ENCODE data around the gene FMN1.

Gene FMN1

DNA sequence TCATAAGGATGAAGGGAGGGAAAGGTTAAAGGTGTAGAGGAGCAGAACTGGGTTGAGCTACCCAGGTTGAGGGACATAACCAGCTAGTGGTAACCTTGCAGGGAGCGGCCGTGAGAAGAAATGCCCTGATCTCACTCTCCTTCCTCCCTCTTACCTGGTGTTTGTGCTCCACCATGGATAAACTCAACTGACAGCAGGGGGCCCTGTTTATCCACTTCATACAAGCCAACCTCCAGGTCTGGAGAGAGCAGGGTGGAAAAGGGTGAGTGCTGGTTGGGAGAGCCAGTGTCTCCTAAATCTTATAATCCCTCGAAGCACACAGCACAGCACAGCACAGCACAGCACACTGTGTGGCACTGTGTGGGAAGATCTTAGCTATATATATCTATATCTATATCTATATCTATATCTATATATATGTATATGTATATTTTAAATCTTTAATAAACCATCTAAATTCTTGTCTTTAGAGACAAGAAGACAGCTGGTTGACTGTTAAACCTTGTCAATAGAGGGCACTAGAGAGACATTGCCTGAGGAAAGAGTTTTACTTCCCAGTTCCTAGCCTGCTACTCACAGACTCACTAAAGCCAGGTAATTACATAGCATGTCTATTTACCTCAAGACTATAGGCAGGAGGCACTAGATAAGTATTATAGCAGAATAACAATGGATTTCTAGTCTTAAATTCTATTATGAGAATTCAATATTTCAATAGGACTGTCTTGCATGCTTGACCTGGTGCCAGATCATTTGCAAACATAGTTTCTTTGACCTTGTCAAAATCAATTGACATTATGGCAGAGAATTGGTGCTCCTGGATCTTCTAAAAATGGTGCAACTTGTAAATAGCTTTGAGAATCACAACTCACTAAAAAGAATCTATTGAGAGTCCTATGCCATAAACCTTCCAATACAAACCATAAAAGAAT, 21.7 kb upstream of the FMN1 start:
- Histone ChIP-seq H3K9me3 (no peaks in the 10 kb centered on the region), H3K4me3 (ENCODE audit: low read depth in 1 of 2, low read length in 1 of 2) (no peak overlapping the region), H3K27ac (no peak overlapping the region), H3K27me3 (no peaks in the 10 kb centered on the region), H3K36me3 (no peaks in the 10 kb centered on the region), H3K4me1 (ENCODE audit: control insufficient read depth in 1 of 2, insufficient read depth in 1 of 2, low read depth in 1 of 2, low read length in 1 of 2) (no peaks in the 10 kb centered on the region)
- TF ChIP-seq, protein P1, sequence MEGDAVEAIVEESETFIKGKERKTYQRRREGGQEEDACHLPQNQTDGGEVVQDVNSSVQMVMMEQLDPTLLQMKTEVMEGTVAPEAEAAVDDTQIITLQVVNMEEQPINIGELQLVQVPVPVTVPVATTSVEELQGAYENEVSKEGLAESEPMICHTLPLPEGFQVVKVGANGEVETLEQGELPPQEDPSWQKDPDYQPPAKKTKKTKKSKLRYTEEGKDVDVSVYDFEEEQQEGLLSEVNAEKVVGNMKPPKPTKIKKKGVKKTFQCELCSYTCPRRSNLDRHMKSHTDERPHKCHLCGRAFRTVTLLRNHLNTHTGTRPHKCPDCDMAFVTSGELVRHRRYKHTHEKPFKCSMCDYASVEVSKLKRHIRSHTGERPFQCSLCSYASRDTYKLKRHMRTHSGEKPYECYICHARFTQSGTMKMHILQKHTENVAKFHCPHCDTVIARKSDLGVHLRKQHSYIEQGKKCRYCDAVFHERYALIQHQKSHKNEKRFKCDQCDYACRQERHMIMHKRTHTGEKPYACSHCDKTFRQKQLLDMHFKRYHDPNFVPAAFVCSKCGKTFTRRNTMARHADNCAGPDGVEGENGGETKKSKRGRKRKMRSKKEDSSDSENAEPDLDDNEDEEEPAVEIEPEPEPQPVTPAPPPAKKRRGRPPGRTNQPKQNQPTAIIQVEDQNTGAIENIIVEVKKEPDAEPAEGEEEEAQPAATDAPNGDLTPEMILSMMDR (IDR thresholded peaks at IDR 0.05), result no peak

DNA sequence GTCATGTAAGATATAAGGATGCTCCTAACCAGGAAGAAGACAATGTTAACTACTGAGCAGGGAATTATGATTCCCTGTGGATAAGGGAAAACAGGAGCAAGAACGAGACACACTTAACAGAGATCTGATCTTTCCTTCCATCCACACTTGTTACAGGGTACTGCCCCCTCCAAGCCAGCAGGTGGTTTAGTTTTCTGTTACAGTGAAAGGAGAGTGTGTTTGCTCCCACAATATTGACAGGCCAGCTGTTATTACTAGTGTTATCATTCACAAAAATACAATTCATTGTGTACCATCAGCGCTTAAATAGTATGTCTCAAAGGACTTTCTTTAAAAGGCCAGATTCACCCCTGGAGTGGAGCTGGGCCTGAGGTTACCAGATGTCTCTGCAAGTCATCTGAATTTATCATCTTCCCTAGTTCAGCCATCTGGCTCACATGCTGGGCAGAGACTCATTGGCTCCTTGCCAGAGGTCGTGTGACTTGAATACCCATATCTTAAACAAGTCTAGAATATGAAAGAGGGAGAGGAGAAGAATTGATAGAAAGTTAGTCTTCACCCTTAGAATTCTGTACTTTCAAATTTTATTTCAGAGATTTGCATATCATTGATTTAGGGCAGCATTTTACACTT, 16.8 kb upstream of the FMN1 start:
- Histone ChIP-seq H3K27ac (no peak overlapping the region), H3K4me1 (ENCODE audit: control insufficient read depth in 1 of 2, insufficient read depth in 1 of 2, low read depth in 1 of 2, low read length in 1 of 2) (no peaks in the 10 kb centered on the region), H3K4me3 (ENCODE audit: low read depth in 1 of 2, low read length in 1 of 2) (no peak overlapping the region), H3K36me3 (no peaks in the 10 kb centered on the region), H3K27me3 (no peaks in the 10 kb centered on the region), H3K9me3 (no peaks in the 10 kb centered on the region)
- TF ChIP-seq, protein P1 (IDR thresholded peaks at IDR 0.05), result no peak

DNA sequence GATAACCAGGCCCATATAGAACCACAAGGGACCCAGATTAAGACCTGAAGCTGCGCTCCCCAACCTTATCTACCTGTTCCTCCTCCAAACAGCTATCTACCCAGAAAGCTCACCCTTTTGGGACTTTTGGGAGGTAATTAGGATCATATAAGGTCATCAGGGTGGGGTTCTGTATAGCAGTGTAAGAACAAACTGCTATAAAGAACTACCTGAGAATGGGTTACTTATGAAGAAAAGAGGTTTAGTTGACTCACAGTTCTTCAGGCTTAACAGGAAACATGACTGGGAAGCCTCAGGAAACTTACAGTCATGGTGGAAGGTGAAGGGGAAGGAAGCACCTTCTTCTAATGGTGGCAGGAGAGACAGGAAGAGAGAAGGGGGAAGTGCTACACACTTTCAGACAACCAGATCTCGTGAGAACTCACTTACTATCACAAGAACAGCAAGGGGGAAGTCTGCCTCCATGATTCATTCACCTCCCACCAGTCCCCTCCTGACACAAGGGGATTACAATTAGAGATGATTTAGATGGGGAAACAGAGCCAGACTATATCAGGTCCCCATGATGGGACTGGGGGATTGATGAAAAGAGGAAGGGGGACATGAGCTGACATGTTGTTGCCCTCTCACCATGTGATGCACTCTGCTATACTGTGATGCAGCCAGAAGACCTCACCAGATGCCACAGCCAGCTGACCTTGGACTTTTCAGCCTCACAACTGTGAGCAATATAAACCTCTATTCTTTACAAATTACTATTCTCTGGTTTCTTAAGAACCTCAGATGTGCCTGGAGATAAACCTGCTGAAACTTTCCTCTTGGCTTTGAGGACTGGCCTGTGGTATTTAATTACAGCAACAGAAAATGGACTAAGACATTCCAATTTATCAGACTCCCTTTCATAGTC, 15.3 kb upstream of the FMN1 start:
- Histone ChIP-seq H3K36me3 (no peaks in the 10 kb centered on the region), H3K4me1 (ENCODE audit: control insufficient read depth in 1 of 2, insufficient read depth in 1 of 2, low read depth in 1 of 2, low read length in 1 of 2) (no peaks in the 10 kb centered on the region), H3K27ac (no peak overlapping the region), H3K27me3 (peaks cover under 1% of the 10 kb centered on the region), H3K9me3 (no peaks in the 10 kb centered on the region), H3K4me3 (ENCODE audit: low read depth in 1 of 2, low read length in 1 of 2) (no peak overlapping the region)
- TF ChIP-seq, protein P1 (IDR thresholded peaks at IDR 0.05), result no peak

DNA sequence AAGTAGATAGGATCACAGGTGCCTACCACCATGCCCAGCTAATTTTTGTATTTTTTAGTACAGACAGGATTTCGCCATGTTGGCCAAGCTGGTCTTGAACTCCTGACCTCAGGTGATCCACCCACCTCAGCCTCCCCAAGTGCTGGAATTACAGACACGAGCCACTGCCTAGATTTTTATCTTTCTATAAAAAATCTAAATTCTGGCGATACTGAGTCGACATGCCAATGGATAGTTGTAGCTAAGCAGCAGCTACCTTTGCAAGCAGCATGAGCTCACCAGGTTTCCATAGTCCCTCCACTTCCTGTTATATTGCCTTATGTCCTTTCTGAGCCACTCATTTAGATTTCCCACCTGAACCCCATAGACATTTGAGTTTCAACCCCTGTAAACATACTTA, 13.1 kb upstream of the FMN1 start:
- Histone ChIP-seq H3K4me3 (ENCODE audit: low read depth in 1 of 2, low read length in 1 of 2) (no peak overlapping the region), H3K4me1 (ENCODE audit: control insufficient read depth in 1 of 2, insufficient read depth in 1 of 2, low read depth in 1 of 2, low read length in 1 of 2) (no peaks in the 10 kb centered on the region)
- TF ChIP-seq, protein P1 (IDR thresholded peaks at IDR 0.05), result no peak

DNA sequence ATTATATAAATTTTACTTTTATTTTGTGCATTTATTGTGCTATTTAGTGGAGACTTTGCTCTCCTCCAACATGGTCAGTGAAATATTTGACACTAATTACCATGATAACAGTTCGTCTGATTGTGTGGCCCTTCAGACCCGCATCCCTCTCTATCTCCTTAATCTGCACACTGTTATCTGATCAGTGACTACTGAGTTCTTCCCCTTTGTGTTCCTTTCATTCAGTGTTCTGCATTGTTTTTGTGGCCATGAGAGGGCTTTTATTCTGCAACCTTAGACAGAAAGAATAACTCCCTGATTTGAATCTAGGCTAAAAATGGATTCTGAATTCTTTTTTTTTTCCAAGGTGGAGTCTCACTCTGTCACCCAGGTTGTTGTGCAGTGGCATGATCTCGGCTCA, 11.9 kb upstream of the FMN1 start:
- H3K4me1 ChIP-seq (ENCODE audit: control insufficient read depth in 1 of 2, insufficient read depth in 1 of 2, low read depth in 1 of 2, low read length in 1 of 2), result no peaks in the 10 kb centered on the region
- TF ChIP-seq, protein P1 (IDR thresholded peaks at IDR 0.05), result no peak
- H3K4me3 ChIP-seq (ENCODE audit: low read depth in 1 of 2, low read length in 1 of 2), result no peak overlapping the region
- no peak overlapping the region for H3K27ac ChIP-seq
- peaks cover 18% of the 10 kb centered on the region for H3K27me3 ChIP-seq
- H3K36me3 ChIP-seq, result no peaks in the 10 kb centered on the region
- no peaks in the 10 kb centered on the region for H3K9me3 ChIP-seq

More for the DNA sequence above, 13.1 kb upstream of the FMN1 start:
- peaks cover 5% of the 10 kb centered on the region for H3K27me3 ChIP-seq
- no peaks in the 10 kb centered on the region for H3K36me3 ChIP-seq
- no peaks in the 10 kb centered on the region for H3K9me3 ChIP-seq
- no peak overlapping the region for H3K27ac ChIP-seq
